Measurements from ENCODE around the gene RAB28. TPM values are rescaled to one million over a fixed set of nuclear protein-coding genes. Genes with fewer than 3 reads are reported as not detected.

Gene RAB28
- total RNA-seq, 4 donors from 2014 or later = 3.9 to 8.0 (median 6.7) TPM

DNA sequence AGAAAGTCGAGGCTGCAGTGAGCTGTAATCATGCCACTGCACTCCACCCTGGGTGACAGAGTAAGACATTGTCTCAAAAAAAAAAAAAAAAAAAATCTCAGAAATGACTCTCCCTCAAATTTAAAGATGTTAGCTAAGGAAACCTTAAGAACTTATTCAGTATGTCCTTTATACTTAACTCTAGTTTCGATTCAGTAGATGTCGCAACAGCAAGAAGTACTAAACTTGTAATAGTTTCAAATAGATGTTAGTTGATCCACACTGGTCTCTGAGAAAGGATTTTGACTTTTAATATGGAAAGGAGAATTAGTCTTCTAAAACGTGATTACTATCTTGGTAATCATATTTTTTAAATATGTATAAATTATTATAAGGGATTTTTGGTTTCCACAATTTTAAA is 30.6 kb upstream of the RAB28 start:
- ATAC-seq (no peak), DNase-seq (no peak)
- no peaks in the 10 kb centered on the region for H3K9me3 ChIP-seq
- no peak for TF ChIP-seq POLR2A (IDR thresholded peaks at IDR 0.05)
- TF ChIP-seq, protein P1, sequence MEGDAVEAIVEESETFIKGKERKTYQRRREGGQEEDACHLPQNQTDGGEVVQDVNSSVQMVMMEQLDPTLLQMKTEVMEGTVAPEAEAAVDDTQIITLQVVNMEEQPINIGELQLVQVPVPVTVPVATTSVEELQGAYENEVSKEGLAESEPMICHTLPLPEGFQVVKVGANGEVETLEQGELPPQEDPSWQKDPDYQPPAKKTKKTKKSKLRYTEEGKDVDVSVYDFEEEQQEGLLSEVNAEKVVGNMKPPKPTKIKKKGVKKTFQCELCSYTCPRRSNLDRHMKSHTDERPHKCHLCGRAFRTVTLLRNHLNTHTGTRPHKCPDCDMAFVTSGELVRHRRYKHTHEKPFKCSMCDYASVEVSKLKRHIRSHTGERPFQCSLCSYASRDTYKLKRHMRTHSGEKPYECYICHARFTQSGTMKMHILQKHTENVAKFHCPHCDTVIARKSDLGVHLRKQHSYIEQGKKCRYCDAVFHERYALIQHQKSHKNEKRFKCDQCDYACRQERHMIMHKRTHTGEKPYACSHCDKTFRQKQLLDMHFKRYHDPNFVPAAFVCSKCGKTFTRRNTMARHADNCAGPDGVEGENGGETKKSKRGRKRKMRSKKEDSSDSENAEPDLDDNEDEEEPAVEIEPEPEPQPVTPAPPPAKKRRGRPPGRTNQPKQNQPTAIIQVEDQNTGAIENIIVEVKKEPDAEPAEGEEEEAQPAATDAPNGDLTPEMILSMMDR (IDR thresholded peaks at IDR 0.05 in 4 of 5, conservative IDR thresholded peaks at IDR 0.05 in 1 of 5) = no peak
- H3K27me3 ChIP-seq = peaks cover 0 to 8% (median 6%) of the 10 kb centered on the region in 3 donors
- H3K36me3 ChIP-seq = no peaks in the 10 kb centered on the region
- in situ Hi-C loops (cut with MboI; ENCODE audit: low sequenced_read_pairs in 4 of 4) = no loop called here
- H3K4me1 ChIP-seq = no peaks in the 10 kb centered on the region
- intact Hi-C loops (cut with DNase I; ENCODE audit: low total_unique reads) = no loop called here
- H3K27ac ChIP-seq = no peak overlapping the region
- no peak overlapping the region for H3K4me3 ChIP-seq

DNA sequence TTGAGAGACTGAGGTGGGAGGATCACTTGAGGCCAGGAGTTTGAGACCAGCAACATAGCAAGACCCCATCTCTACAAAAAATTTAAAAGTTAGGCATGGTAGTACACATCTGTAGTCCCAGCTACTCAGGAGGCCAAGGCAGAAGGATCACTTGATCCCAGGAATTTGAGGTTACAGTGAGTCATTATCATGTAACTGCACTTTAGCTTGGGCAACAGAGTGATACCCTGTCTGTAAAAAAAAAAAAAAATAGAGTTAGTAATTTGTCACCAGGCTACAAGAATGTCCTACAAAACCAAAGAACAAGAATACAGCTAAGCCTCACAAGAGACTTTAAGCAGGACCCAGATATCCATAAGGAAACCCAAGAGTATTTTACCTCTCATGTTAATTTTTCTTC is 27.0 kb upstream of the RAB28 start:
- DNase-seq (no peak), ATAC-seq (no peak)
- Histone ChIP-seq H3K36me3 (no peaks in the 10 kb centered on the region), H3K27ac (no peak overlapping the region), H3K4me3 (no peak overlapping the region), H3K9me3 (no peaks in the 10 kb centered on the region), H3K4me1 (no peaks in the 10 kb centered on the region), H3K27me3 (peaks cover 0 to 3% (median 0%) of the 10 kb centered on the region in 3 donors)
- in situ Hi-C loops (cut with MboI; ENCODE audit: low sequenced_read_pairs in 4 of 4) = no loop called here
- TF ChIP-seq, protein P1 (IDR thresholded peaks at IDR 0.05 in 4 of 5, conservative IDR thresholded peaks at IDR 0.05 in 1 of 5) = no peak
- TF ChIP-seq POLR2A (IDR thresholded peaks at IDR 0.05) = no peak
- intact Hi-C loops (cut with DNase I; ENCODE audit: low total_unique reads) = no loop called here

DNA sequence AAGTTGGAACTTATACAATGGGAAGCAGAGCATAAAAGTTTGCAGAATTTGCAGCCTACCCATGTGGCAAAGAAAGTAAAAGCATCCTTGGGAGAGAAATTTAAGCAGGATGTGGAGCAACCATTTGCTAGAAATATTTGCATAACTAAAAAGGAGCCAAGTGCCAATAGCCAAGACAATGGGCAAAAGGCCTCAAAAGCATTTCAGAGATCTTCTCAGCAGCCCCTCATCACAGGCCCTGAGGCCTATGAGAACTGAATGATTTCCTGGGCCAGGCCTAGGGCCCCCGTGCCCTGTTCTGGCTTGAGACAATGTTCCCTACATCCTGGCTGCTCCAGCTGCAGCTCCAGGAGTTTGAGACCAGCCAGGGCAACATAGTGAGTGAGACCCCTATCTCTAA is 25.3 kb upstream of the RAB28 start:
- in situ Hi-C loops (cut with MboI; ENCODE audit: low sequenced_read_pairs in 4 of 4) (no loop called here), intact Hi-C loops (cut with DNase I; ENCODE audit: low total_unique reads) (no loop called here)
- TF ChIP-seq, protein P1 (IDR thresholded peaks at IDR 0.05 in 4 of 5, conservative IDR thresholded peaks at IDR 0.05 in 1 of 5) = no peak
- TF ChIP-seq POLR2A (IDR thresholded peaks at IDR 0.05) = no peak
- no peak for ATAC-seq
- Histone ChIP-seq H3K4me3 (no peak overlapping the region), H3K36me3 (no peaks in the 10 kb centered on the region), H3K4me1 (no peaks in the 10 kb centered on the region), H3K27me3 (peaks cover 0 to 3% (median 0%) of the 10 kb centered on the region in 3 donors), H3K9me3 (no peaks in the 10 kb centered on the region), H3K27ac (no peak overlapping the region)
- no peak for DNase-seq

- H3K9me3 ChIP-seq = no peaks in the 10 kb centered on the region
- H3K4me1 ChIP-seq = no peaks in the 10 kb centered on the region
- H3K4me3 ChIP-seq = no peak overlapping the region
- TF ChIP-seq POLR2A (IDR thresholded peaks at IDR 0.05) = no peak
- TF ChIP-seq, protein P1 (IDR thresholded peaks at IDR 0.05 in 4 of 5, conservative IDR thresholded peaks at IDR 0.05 in 1 of 5) = no peak
- in situ Hi-C loops (cut with MboI; ENCODE audit: low sequenced_read_pairs in 4 of 4) = no loop called here
- no peak overlapping the region for H3K27ac ChIP-seq
- ATAC-seq = no peak
- H3K36me3 ChIP-seq = no peaks in the 10 kb centered on the region
- intact Hi-C loops (cut with DNase I; ENCODE audit: low total_unique reads) = no loop called here
- H3K27me3 ChIP-seq = peaks cover 0 to 7% (median 6%) of the 10 kb centered on the region in 3 donors
- no peak for DNase-seq
These were observed 20.2 kb upstream of the RAB28 start for GRCh38 chr4:13504374-13504773.

- Histone ChIP-seq H3K36me3 (no peaks in the 10 kb centered on the region), H3K27me3 (peaks cover 6 to 12% (median 8%) of the 10 kb centered on the region in 3 donors), H3K4me3 (no peak overlapping the region), H3K9me3 (no peaks in the 10 kb centered on the region), H3K27ac (no peak overlapping the region), H3K4me1 (no peaks in the 10 kb centered on the region)
- intact Hi-C loops (cut with DNase I; ENCODE audit: low total_unique reads) = no loop called here
- in situ Hi-C loops (cut with MboI; ENCODE audit: low sequenced_read_pairs in 4 of 4) = no loop called here
- TF ChIP-seq, protein P1 (IDR thresholded peaks at IDR 0.05 in 4 of 5, conservative IDR thresholded peaks at IDR 0.05 in 1 of 5) = no peak
- no peak for TF ChIP-seq POLR2A (IDR thresholded peaks at IDR 0.05)
- ATAC-seq = no peak
- DNase-seq = no peak
These were observed 14.3 kb upstream of the RAB28 start for GRCh38 chr4:13498469-13498868.

Measured in gastrocnemius medialis (tissue), 4 donors.